NT2/D1 (cell line): ENCODE measurements around the gene TAGLN.

Experiments
- YY1 ChIP-seq: IDR thresholded peaks from 2 replicates; pipeline ENCODE4 v1.6.1; 2011; ENCODE audit not compliant: insufficient read length, insufficient read depth
- ZNF274 ChIP-seq: IDR thresholded peaks from 2 replicates; pipeline ENCODE4 v1.6.1; 2011; ENCODE audit warnings: mild to moderate bottlenecking, low read depth, low read length

DNA sequence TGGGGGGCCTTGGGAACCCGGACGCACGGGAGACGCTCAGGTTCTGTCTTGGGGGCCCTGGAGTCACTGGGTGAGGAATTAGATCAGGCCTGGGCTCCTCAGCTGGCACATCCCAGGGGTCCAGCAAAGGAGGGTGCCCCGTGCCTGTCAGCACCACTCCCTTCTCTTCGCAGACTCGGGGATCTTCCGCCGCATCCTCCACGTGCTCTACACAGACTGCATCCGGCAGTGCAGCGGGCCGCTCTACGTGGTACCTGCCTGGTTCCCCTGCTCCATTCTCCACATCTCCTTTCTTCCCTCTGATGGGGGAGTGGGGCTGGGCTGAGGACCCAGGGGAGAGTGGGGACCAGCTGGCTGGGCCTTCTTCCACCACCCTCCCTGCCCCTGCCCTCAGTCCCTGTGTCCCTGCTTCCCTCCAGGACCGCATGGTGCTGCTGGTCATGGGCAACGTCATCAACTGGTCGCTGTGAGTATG lies 6.7 kb upstream of the TAGLN start:
- no peak for TF ChIP-seq YY1
- no peak for TF ChIP-seq ZNF274
